ENCODE results near the gene TK2.
"Not testable (repeated sequence)": the region's sequence is repeated elsewhere in the genome, so short reads cannot be mapped to it uniquely, and the experiment has no call there.

TK2 gene

GRCh38 chr16:66569131-66569530 is 19.2 kb upstream of the TK2 start:
- no peak overlapping the region for H3K4me3 ChIP-seq (ENCODE audit: low read length)
- H3K27ac ChIP-seq (ENCODE audit: low read length), result no peak overlapping the region
- H3K9me3 ChIP-seq (ENCODE audit: insufficient read depth, low read depth, low read length), result no peaks in the 10 kb centered on the region
- H3K36me3 ChIP-seq (ENCODE audit: insufficient read depth, low read depth, low read length), result no peaks in the 10 kb centered on the region; the same call in 1 of the 2 replicates
- no peaks in the 10 kb centered on the region for H3K4me1 ChIP-seq (ENCODE audit: insufficient read depth, low read length)
- no peak overlapping the region for H3K9ac ChIP-seq (ENCODE audit: low read depth, low read length)
- H3K27me3 ChIP-seq (ENCODE audit: insufficient read depth, low read length), result no peaks in the 10 kb centered on the region

- H3K9ac ChIP-seq (ENCODE audit: low read depth, low read length), result no peak overlapping the region
- H3K9me3 ChIP-seq (ENCODE audit: insufficient read depth, low read depth, low read length), result no peaks in the 10 kb centered on the region
- no peaks in the 10 kb centered on the region for H3K4me1 ChIP-seq (ENCODE audit: insufficient read depth, low read length)
- H3K4me3 ChIP-seq (ENCODE audit: low read length), result no peak overlapping the region
- no peaks in the 10 kb centered on the region for H3K27me3 ChIP-seq (ENCODE audit: insufficient read depth, low read length)
- no peak overlapping the region for H3K27ac ChIP-seq (ENCODE audit: low read length)
- H3K36me3 ChIP-seq (ENCODE audit: insufficient read depth, low read depth, low read length), result peaks cover 6% of the 10 kb centered on the region
These were observed 18.4 kb upstream of the TK2 start for GRCh38 chr16:66568355-66568754.

- not testable (repeated sequence) for H3K9ac ChIP-seq (ENCODE audit: low read depth, low read length); H3K4me3 ChIP-seq (ENCODE audit: low read length); H3K9me3 ChIP-seq (ENCODE audit: insufficient read depth, low read depth, low read length); H3K4me1 ChIP-seq (ENCODE audit: insufficient read depth, low read length); H3K36me3 ChIP-seq (ENCODE audit: insufficient read depth, low read depth, low read length); H3K27ac ChIP-seq (ENCODE audit: low read length); H3K27me3 ChIP-seq (ENCODE audit: insufficient read depth, low read length)
These were observed 17.3 kb upstream of the TK2 start for GRCh38 chr16:66567270-66567669.

- H3K4me1 ChIP-seq (ENCODE audit: insufficient read depth, low read length), result no peaks in the 10 kb centered on the region
- no peak within 1 kb of the TSS for H3K4me3 ChIP-seq (ENCODE audit: low read length)
- peaks cover 9% of the 10 kb centered on the region for H3K36me3 ChIP-seq (ENCODE audit: insufficient read depth, low read depth, low read length)
- H3K9ac ChIP-seq (ENCODE audit: low read depth, low read length), result no peak within 1 kb of the TSS
- no peaks in the 10 kb centered on the region for H3K9me3 ChIP-seq (ENCODE audit: insufficient read depth, low read depth, low read length)
- no peak within 1 kb of the TSS for H3K27ac ChIP-seq (ENCODE audit: low read length)
- H3K27me3 ChIP-seq (ENCODE audit: insufficient read depth, low read length), result no peaks in the 10 kb centered on the region
These were observed 16.4 kb upstream of the TK2 start, which contains the start of gene CMTM1 for GRCh38 chr16:66566051-66566901. CMTM1 (plus strand) TSS chr16:66566439; CDS start chr16:66566514, 75 bp downstream.

GRCh38 chr16:66563574-66564334 is 13.8 kb upstream of the TK2 start:
- no peak overlapping the region for H3K4me3 ChIP-seq (ENCODE audit: low read length)
- H3K9ac ChIP-seq (ENCODE audit: low read depth, low read length), result no peak overlapping the region
- H3K27ac ChIP-seq (ENCODE audit: low read length), result no peak overlapping the region
- H3K9me3 ChIP-seq (ENCODE audit: insufficient read depth, low read depth, low read length), result no peaks in the 10 kb centered on the region
- H3K27me3 ChIP-seq (ENCODE audit: insufficient read depth, low read length), result no peaks in the 10 kb centered on the region
- no peaks in the 10 kb centered on the region for H3K4me1 ChIP-seq (ENCODE audit: insufficient read depth, low read length)
- H3K36me3 ChIP-seq (ENCODE audit: insufficient read depth, low read depth, low read length), result peaks cover 9% of the 10 kb centered on the region

- H3K36me3 ChIP-seq (ENCODE audit: insufficient read depth, low read depth, low read length), result peaks cover 13% of the 10 kb centered on the region
- H3K27ac ChIP-seq (ENCODE audit: low read length), result no peak overlapping the region
- no peaks in the 10 kb centered on the region for H3K4me1 ChIP-seq (ENCODE audit: insufficient read depth, low read length)
- no peaks in the 10 kb centered on the region for H3K9me3 ChIP-seq (ENCODE audit: insufficient read depth, low read depth, low read length)
- H3K4me3 ChIP-seq (ENCODE audit: low read length), result no peak overlapping the region
- no peak overlapping the region for H3K9ac ChIP-seq (ENCODE audit: low read depth, low read length)
- H3K27me3 ChIP-seq (ENCODE audit: insufficient read depth, low read length), result no peaks in the 10 kb centered on the region
These were observed 13.1 kb upstream of the TK2 start for GRCh38 chr16:66562986-66563385.

GRCh38 chr16:66562409-66562808 is 12.5 kb upstream of the TK2 start:
- Histone ChIP-seq H3K4me3 (ENCODE audit: low read length) (no peak overlapping the region), H3K36me3 (ENCODE audit: insufficient read depth, low read depth, low read length) (peaks cover 13% of the 10 kb centered on the region), H3K27me3 (ENCODE audit: insufficient read depth, low read length) (no peaks in the 10 kb centered on the region), H3K27ac (ENCODE audit: low read length) (no peak overlapping the region), H3K9ac (ENCODE audit: low read depth, low read length) (no peak overlapping the region), H3K9me3 (ENCODE audit: insufficient read depth, low read depth, low read length) (no peaks in the 10 kb centered on the region), H3K4me1 (ENCODE audit: insufficient read depth, low read length) (no peaks in the 10 kb centered on the region)

GRCh38 chr16:66561381-66562080 is 11.6 kb upstream of the TK2 start:
- no peaks in the 10 kb centered on the region for H3K27me3 ChIP-seq (ENCODE audit: insufficient read depth, low read length)
- H3K9me3 ChIP-seq (ENCODE audit: insufficient read depth, low read depth, low read length), result no peaks in the 10 kb centered on the region
- H3K27ac ChIP-seq (ENCODE audit: low read length), result no peak overlapping the region
- H3K36me3 ChIP-seq (ENCODE audit: insufficient read depth, low read depth, low read length), result peaks cover 13% of the 10 kb centered on the region
- H3K9ac ChIP-seq (ENCODE audit: low read depth, low read length), result no peak overlapping the region
- H3K4me3 ChIP-seq (ENCODE audit: low read length), result no peak overlapping the region
- H3K4me1 ChIP-seq (ENCODE audit: insufficient read depth, low read length), result no peaks in the 10 kb centered on the region

- Histone ChIP-seq H3K4me3 (ENCODE audit: low read length) (no peak overlapping the region), H3K27me3 (ENCODE audit: insufficient read depth, low read length) (no peaks in the 10 kb centered on the region), H3K36me3 (ENCODE audit: insufficient read depth, low read depth, low read length) (peaks cover 16% of the 10 kb centered on the region), H3K9me3 (ENCODE audit: insufficient read depth, low read depth, low read length) (no peaks in the 10 kb centered on the region), H3K4me1 (ENCODE audit: insufficient read depth, low read length) (no peaks in the 10 kb centered on the region), H3K9ac (ENCODE audit: low read depth, low read length) (no peak overlapping the region), H3K27ac (ENCODE audit: low read length) (no peak overlapping the region)
These were observed 10.2 kb upstream of the TK2 start for GRCh38 chr16:66560107-66560506.

- Histone ChIP-seq H3K27me3 (ENCODE audit: insufficient read depth, low read length) (peaks cover 23% of the 10 kb centered on the region), H3K36me3 (ENCODE audit: insufficient read depth, low read depth, low read length) (peaks cover 7% of the 10 kb centered on the region; the same call in 1 of the 2 replicates), H3K9me3 (ENCODE audit: insufficient read depth, low read depth, low read length) (no peaks in the 10 kb centered on the region), H3K9ac (ENCODE audit: low read depth, low read length) (no peak overlapping the region), H3K4me1 (ENCODE audit: insufficient read depth, low read length) (peaks cover 5% of the 10 kb centered on the region; the same call in 1 of the 2 replicates), H3K4me3 (ENCODE audit: low read length) (no peak overlapping the region), H3K27ac (ENCODE audit: low read length) (no peak overlapping the region)
These were observed 4.6 kb upstream of the TK2 start for GRCh38 chr16:66554495-66554894.

- no peak overlapping the region for H3K27ac ChIP-seq (ENCODE audit: low read length)
- H3K27me3 ChIP-seq (ENCODE audit: insufficient read depth, low read length), result peaks cover 23% of the 10 kb centered on the region
- no peaks in the 10 kb centered on the region for H3K9me3 ChIP-seq (ENCODE audit: insufficient read depth, low read depth, low read length)
- H3K36me3 ChIP-seq (ENCODE audit: insufficient read depth, low read depth, low read length), result peaks cover 7% of the 10 kb centered on the region; the same call in 1 of the 2 replicates
- no peak overlapping the region for H3K4me3 ChIP-seq (ENCODE audit: low read length)
- H3K9ac ChIP-seq (ENCODE audit: low read depth, low read length), result no peak overlapping the region
- peaks cover 5% of the 10 kb centered on the region; the same call in 1 of the 2 replicates for H3K4me1 ChIP-seq (ENCODE audit: insufficient read depth, low read length)
These were observed 4.1 kb upstream of the TK2 start for GRCh38 chr16:66554021-66554420.

All from iPS-20b (cell line).